ENCODE measurements around the gene TSHZ2. TPM values are rescaled to one million over a fixed set of nuclear protein-coding genes. Genes with fewer than 3 reads are reported as not detected.
A peak's percentile ranks its signal among the peaks of the same experiment; 100 is the strongest.

TSHZ2 gene
- total and polyA plus RNA-seq, 9 of the 15 experiments (the other 6 are each of a cell fraction or from before 2014, with no cell fraction given): 0.03 to 0.20 (median 0.05) TPM; not detected in 4

DNA sequence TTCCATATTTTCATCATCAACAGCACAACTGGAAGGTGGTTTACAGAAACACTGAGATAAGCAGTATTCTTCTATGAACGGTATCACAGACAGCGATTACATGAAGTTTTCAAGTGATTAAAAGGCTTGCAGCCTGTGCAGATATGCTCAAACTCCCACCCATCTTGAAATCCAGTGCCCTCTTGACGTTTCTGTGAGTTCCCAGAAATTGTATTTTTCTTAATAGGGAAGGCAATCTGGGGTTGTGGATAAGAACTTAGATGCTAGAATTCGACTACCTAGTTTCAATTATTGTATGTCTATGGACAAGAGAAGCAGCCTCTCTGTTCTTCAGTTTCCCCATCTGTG is 331.2 kb downstream of the TSHZ2 start (continued):
- no peak for TF ChIP-seq NELFE (IDR thresholded peaks at IDR 0.05; ENCODE audit: insufficient read depth, insufficient read length)
- TF ChIP-seq ETS1 (conservative IDR thresholded peaks at IDR 0.05; ENCODE audit: control insufficient read depth, low read depth, low read length): no peak
- TF ChIP-seq SMAD1 (IDR thresholded peaks at IDR 0.05; ENCODE audit: low read depth, low read length, partially characterized antibody): no peak
- TF ChIP-seq ZFP91 (CRISPR knock-in tag; IDR thresholded peaks at IDR 0.05): no peak
- no peak for TF ChIP-seq ZNF316 (IDR thresholded peaks at IDR 0.05)
- peak; percentile 74 for TF ChIP-seq STAT5A (IDR thresholded peaks at IDR 0.05; ENCODE audit: borderline replicate concordance, low read length)
- peak; percentile 81; the same call in 1 of the 2 replicates for TF ChIP-seq ARID1B (IDR thresholded peaks at IDR 0.05)
- TF ChIP-seq, protein P1, sequence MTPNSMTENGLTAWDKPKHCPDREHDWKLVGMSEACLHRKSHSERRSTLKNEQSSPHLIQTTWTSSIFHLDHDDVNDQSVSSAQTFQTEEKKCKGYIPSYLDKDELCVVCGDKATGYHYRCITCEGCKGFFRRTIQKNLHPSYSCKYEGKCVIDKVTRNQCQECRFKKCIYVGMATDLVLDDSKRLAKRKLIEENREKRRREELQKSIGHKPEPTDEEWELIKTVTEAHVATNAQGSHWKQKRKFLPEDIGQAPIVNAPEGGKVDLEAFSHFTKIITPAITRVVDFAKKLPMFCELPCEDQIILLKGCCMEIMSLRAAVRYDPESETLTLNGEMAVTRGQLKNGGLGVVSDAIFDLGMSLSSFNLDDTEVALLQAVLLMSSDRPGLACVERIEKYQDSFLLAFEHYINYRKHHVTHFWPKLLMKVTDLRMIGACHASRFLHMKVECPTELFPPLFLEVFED (CRISPR knock-in tag; conservative IDR thresholded peaks at IDR 0.05): no peak
- TF ChIP-seq ZNF395 (CRISPR knock-in tag; IDR thresholded peaks at IDR 0.05): no peak
